HG03520 (cell line): ENCODE measurements around the gene ZBTB40.

ENCODE experiments used
- ATAC-seq: cut with Tn5 transposase; IDR thresholded peaks from one replicate; pipeline ENCODE4 v1.9.1; 2021; ENCODE audit warnings: mild to moderate bottlenecking, moderate library complexity; ENCODE audit not compliant: unreplicated experiment

ZBTB40 gene

GRCh38 chr1:22527555-22528296, 76.1 kb downstream of the ZBTB40 start:
- ATAC-seq: no peak

GRCh38 chr1:22528451-22528850, 76.8 kb downstream of the ZBTB40 start:
- no peak for ATAC-seq

- ATAC-seq: no peak
Measured at GRCh38 chr1:22529901-22530621, 78.4 kb downstream of the ZBTB40 start.

DNA sequence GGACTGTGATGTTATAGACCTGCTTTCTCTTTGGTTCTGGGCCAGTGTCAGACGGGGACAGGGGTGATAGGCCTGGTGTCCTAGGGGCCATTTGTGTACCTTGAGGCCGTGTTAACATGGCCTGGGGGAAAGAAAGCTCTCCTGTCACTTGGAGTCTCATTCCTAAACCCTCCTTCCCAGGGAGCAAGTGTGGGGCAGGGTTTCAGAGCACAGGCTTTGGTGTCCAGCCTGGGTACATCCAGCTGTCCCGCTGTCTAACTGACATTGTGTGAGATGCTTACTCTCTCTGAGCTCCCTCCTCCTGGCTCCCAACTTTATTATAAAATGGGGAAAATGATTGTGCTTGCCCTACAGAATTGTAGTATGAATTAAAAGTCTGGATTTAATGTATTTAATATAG, 79.1 kb downstream of the ZBTB40 start:
- ATAC-seq: no peak

DNA sequence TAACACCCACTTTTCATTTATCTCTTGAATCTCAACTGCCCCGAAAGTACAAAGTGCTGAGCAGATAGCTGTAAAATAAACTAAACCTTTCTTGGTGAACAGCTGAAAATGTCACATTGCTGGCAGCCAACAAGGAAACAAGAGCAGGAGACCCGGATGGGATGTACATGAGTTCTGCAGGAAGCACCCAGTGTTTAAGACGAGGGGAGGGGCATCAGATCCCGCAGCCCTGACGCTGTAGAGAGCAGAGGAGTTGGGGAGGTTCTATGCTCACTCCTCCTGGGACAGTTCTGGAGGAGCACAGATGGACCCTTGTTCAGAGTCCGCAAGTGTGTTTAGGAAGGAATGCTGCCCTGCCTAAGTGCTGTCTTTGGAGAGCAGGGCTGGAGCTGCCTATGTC, 79.6 kb downstream of the ZBTB40 start:
- ATAC-seq: no peak

GRCh38 chr1:22533244-22533895, 81.7 kb downstream of the ZBTB40 start:
- no peak for ATAC-seq

DNA sequence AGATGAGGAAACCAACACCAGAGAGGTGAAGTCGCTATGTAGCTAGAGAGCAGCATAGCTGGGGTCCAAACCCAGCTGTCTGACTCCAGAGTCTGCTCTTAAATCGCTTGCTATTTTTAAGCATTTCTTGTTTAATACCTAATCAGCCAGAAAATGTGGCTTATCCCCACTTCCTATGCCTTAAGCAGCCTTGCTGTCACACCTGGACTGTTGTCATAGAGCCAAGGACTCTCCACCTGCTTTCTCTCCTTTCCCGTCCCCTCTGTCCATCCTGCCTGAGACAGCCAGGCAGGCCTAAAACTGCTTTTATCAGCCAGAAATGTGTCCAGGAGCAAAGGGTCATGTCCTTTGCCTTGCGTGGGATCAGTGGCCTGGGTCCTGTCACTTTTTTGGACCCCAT, 83.3 kb downstream of the ZBTB40 start:
- no peak for ATAC-seq

DNA sequence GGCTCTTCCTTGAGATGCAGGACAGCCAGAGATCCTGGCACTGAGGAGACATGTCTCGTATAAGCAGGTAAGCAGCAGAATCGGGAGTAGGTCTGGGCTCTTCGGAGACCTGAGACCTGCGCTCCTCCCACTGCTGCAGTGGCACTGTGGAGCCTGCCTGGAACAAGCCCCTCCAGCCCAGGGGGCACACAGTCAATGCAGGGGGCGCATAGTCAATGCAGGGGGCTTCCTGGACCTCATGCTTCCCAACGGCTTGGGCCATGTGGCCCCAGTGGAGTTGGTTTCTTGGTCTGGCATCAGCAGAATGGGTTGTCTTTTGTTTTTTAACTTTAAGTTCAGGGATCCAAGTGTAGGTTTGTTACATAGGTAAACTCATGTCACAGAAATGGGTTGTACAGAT, 83.7 kb downstream of the ZBTB40 start:
- ATAC-seq: no peak

DNA sequence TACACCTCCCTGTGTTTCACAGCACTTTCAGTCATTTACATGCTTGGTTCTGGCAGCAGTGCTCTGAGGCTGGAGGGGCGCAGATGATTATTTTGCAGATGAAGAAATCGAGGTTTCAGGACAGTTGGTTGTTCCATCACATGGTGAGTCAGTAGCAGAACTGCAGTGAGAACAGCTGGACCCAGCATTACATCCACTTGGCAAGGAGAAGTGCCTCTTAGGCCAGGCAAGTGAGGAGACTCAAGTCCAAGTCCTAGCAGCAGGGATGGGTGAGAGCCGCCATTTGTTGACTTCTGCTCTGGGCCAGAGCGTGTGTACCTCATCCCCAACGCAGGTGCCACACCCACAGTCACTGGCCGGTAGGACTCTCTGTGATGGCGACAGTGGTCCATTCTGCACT, 84.9 kb downstream of the ZBTB40 start:
- no peak for ATAC-seq

DNA sequence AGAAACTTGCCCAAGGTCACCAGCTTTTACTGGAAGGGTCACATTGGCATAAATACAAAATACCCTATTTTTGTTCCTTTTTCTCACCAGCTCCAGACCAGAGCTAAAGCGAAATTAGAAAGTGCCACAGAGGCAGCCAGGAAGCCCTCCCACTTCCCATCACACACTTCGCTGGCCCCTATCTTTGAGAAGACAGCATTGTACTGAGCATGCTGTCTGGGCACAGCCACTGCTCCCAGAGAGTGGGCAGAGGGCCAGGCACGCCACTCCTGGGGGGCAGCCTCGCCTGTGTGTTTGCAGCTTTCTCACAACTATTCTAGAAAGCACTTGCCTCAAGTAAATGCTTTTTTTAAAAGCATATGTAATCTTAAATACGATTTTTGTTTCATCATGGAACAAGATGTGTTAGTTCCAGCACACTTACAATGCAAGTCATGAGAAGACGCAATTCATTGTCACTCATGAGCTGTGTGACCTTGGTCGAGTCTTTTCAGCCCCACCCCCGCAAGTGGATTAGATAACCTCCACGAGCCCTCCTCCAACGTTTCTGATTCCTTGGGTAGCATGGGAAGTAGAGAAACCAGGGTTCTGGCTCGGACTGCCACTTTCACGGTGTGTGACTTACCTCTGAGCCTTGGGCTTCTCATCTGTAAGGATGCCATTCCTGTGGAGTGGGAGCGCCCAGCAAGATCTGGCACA, 85.9 kb downstream of the ZBTB40 start:
- no peak for ATAC-seq

DNA sequence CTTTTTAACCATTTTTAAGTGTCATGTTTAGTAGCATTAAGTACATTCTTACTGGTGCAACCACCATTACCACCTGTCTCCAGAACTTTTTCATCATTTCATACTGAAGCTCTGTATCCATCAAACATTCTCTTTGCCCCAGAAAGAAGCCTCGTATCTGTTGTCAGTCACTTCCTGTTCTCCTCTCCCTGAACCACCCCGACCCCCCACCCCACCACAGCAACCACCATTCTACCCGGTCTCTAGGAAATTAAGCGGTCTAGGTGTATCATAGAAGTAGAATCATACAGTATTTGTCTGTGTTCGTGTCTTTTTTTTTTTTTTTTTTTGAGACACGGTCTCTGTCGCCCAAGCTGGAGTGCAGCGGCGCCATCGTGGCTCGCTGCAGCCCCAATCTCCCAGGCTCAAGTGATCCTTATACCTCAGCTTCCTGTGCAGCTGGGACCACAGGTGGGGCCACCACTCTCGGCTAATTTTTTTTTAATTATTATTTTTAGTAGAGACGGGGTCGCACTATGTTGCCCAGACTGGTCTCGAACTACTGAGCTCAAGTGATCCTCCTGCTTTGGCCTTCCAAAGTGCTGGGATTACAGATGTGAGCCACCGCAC, 88.0 kb downstream of the ZBTB40 start:
- no peak for ATAC-seq

- ATAC-seq: no peak
Measured at GRCh38 chr1:22540337-22540736, 88.7 kb downstream of the ZBTB40 start.

DNA sequence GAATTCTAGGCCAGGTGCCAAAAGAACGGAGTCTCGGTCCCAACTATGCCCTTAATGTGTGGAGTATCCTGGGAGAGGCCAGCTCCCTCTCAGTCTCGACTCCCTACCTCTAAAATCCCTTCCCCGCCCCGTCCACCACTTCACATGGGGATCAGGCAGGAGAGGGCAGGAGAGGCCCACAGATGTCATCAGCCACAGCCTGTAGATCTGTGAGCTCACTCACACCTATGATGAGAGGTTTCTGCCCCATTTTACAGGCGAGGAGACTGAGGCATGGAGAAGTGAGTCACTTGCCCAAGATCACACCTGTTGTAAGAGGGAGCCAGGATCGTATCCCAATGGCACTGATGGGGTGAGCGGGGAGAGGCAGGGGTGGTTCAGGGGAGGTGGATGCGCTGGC, 91.2 kb downstream of the ZBTB40 start:
- no peak for ATAC-seq

GRCh38 chr1:22543679-22544078, 92.0 kb downstream of the ZBTB40 start:
- ATAC-seq: no peak

GRCh38 chr1:22544606-22545005, 93.0 kb downstream of the ZBTB40 start:
- no peak for ATAC-seq

- no peak for ATAC-seq
Measured at GRCh38 chr1:22545141-22545540, 93.5 kb downstream of the ZBTB40 start.

GRCh38 chr1:22547186-22547817, 95.7 kb downstream of the ZBTB40 start:
- no peak for ATAC-seq

- no peak for ATAC-seq
Measured at GRCh38 chr1:22547818-22548462, 96.3 kb downstream of the ZBTB40 start.

- no peak for ATAC-seq
Measured at GRCh38 chr1:22550021-22550420, 98.4 kb downstream of the ZBTB40 start.

- no peak for ATAC-seq
Measured at GRCh38 chr1:22551591-22551990, 99.9 kb downstream of the ZBTB40 start.
